GM18951 (cell line): ENCODE data around the gene LHFPL6.

Experiments used
- POLR2A ChIP-seq: IDR thresholded peaks from 4 replicates; pipeline ENCODE4 v1.6.1; 2011; ENCODE audit warnings: mild to moderate bottlenecking; ENCODE audit not compliant: insufficient read length, insufficient read depth; ENCODE audit errors: extremely low read depth
- in situ Hi-C: fragments of 300-500 bp; cut with MboI; formaldehyde crosslinking; loops from one replicate; pipeline ENCODE4 v1.12.0; 2022; ENCODE audit warnings: low sequenced_read_pairs, mixed read lengths, inconsistent platforms; ENCODE audit not compliant: unreplicated experiment

Gene LHFPL6

DNA sequence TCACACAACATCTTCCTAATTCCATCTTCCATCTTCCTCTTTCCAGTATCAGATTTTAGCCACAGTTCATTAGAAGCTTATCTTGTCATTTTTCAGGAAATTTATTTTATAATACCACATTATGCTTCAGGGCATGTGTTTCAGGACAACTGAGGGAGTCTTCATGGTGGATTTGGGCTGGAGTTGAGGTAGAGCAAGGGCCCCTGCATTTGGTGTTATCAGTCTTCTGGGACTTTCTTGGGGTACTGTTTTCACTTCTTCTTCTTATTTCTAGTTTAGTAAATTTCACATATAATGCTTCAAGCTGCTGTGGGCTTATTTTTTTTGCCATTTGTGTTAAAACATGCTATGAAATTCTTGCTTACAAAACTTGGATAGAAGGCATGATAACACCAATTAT, 188.7 kb downstream of the LHFPL6 start:
- TF ChIP-seq POLR2A, result no peak
- in situ Hi-C loops, result no loop called here

GRCh38 chr13:39411511-39411910, 191.5 kb downstream of the LHFPL6 start:
- no peak for TF ChIP-seq POLR2A
- in situ Hi-C loops, result no loop called here

DNA sequence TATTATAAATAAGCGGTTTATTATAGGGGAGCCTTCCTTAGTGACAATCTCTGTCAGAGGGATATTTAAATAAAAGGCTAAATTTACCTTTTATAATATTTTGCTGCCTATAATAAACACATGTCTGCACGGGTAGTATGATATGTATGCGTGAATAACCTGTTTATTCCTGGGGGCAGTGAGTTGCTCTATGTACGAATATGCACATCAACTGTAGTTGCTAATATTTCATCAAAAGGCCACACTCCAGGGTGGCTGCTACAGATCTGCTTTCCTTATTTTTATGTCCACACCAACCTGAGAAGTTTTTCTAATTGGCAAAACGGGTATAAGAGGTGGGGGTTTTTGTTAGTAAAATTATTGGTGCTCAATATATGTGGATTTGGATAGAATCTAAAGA, 192.0 kb downstream of the LHFPL6 start:
- in situ Hi-C loops, result no loop called here
- TF ChIP-seq POLR2A, result no peak

DNA sequence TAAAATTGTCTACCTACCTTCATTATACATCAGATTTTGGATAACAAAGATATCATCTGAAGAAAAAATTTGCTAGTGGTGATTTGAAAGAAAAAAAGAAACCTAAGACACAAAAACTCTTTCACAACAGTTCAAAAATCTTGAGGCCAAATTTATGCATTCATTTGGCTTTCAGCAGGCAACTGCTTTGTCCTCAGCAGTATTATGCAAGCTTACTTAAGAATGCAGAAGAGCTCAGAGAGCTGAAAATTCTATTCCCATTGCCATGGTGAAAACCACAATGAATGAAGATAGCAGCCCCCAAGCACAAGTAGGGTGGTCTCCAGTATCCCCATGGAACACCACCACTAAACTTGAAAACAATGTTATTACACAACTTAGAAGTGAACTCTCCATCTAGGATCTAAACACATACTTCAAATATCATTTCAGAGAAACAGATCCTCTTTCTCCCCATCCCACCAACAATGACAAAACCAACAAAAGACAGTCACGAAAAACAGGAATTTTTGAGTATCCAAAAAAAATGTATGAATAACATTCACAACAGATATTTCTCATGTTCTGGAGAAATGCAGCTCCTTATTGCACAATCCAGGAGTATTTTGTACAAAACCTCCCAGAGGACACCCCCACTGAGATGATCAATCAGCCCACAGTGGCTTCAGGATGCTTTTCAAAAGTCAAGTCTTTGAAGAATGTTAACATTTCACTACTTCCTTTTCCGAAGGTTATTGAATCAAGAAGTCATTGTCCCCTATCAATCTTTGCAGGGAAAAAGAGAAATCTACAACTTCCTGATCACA, 192.7 kb downstream of the LHFPL6 start:
- in situ Hi-C loops, result no loop called here
- no peak for TF ChIP-seq POLR2A

DNA sequence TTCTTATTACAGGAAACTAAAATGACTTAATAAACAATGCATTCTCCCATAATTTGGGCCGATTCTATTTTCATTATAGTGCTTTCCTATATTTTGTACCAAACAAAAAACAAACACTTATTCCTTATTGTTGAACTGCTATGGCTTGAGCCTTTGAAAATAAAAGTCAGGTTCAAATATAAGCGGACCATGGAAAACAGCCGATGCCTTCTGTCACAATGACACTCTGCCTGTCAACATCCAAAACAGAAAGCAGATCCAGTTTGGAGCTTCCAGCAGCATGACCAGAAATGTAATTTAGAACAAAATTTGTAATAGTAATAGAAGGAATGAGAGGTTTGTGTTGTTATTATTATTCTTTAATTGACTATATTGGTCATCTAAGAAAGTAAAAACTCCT, 194.5 kb downstream of the LHFPL6 start:
- TF ChIP-seq POLR2A, result no peak
- in situ Hi-C loops, result no loop called here

GRCh38 chr13:39407786-39408185, 195.2 kb downstream of the LHFPL6 start:
- in situ Hi-C loops, result no loop called here
- no peak for TF ChIP-seq POLR2A

GRCh38 chr13:39407138-39407537, 195.9 kb downstream of the LHFPL6 start:
- in situ Hi-C loops, result no loop called here

DNA sequence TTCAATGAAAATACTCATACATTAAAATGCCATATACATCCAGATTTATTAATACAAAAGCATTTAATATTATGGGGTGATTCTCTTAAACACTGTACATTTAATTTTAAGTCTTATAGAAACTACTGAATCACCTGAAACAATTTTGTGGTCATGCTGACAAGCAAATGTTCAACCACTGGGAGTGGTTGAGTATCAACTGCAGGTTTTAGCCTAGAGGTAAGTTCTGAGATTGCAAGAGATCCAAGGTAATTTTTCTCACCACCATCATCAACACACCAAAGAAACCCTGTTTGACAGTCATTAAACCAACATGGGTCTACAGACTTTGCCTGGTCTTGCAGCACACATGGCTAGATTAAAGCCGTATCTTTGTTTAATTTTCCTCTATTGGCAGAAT, 196.3 kb downstream of the LHFPL6 start:
- TF ChIP-seq POLR2A, result no peak
- in situ Hi-C loops, result no loop called here

More at GRCh38 chr13:39407138-39407537, 195.9 kb downstream of the LHFPL6 start:
- no peak for TF ChIP-seq POLR2A

GRCh38 chr13:39405596-39406205, 197.3 kb downstream of the LHFPL6 start:
- in situ Hi-C loops, result no loop called here
- no peak for TF ChIP-seq POLR2A

- in situ Hi-C loops, result no loop called here
- no peak for TF ChIP-seq POLR2A
Measured at GRCh38 chr13:39405107-39405506, 197.9 kb downstream of the LHFPL6 start.

GRCh38 chr13:39403106-39403505, 199.9 kb downstream of the LHFPL6 start:
- no peak for TF ChIP-seq POLR2A
- in situ Hi-C loops, result no loop called here

GRCh38 chr13:39402221-39402970, 200.6 kb downstream of the LHFPL6 start:
- no peak for TF ChIP-seq POLR2A
- in situ Hi-C loops, result no loop called here

- no peak for TF ChIP-seq POLR2A
- in situ Hi-C loops, result no loop called here
Measured at GRCh38 chr13:39401756-39402155, 201.2 kb downstream of the LHFPL6 start.
